ENCODE data around the gene KCNK7. TPM values are rescaled to one million over a fixed set of nuclear protein-coding genes. Genes with fewer than 3 reads are reported as not detected.

The KCNK7 gene
- polyA plus RNA-seq, 3 donors = 4.3 TPM; not detected in 2

- peak overlapping the region in 1 of 2 donors; percentile 52 for H3K4me3 Mint-ChIP-seq
- H3K9ac ChIP-seq (ENCODE audit: insufficient read depth, low read length, poor library complexity, severe bottlenecking) = no peak overlapping the region
These were observed 42.1 kb downstream of the KCNK7 start for GRCh38 chr11:65553301-65554001.

GRCh38 chr11:65552388-65552951 lies 43.1 kb downstream of the KCNK7 start:
- Histone ChIP-seq H3K4me1 (ENCODE audit: control insufficient read depth in 1 of 2, insufficient read depth in 2 of 2, low read length in 2 of 2) (peaks cover 20 to 42% of the 10 kb centered on the region in 2 donors), H3K9me3 (replicated peaks in 1 of 2; ENCODE audit: control insufficient read depth in 1 of 2, insufficient read depth in 1 of 2, low read length in 2 of 2) (no peaks in the 10 kb centered on the region), H3K9ac (ENCODE audit: insufficient read depth, low read length, poor library complexity, severe bottlenecking) (no peak overlapping the region), H4K20me1 (ENCODE audit: insufficient read depth, low read length) (no peaks in the 10 kb centered on the region), H3K79me2 (ENCODE audit: insufficient read depth, low read length) (no peaks in the 10 kb centered on the region), H3K36me3 (replicated peaks in 1 of 2; ENCODE audit: control insufficient read depth in 1 of 2, insufficient read depth in 2 of 2, low read length in 2 of 2) (no peaks in the 10 kb centered on the region), H2AFZ (ENCODE audit: insufficient read depth, low read depth, low read length, poor library complexity, severe bottlenecking) (no peak overlapping the region), H3K4me2 (replicated peaks; ENCODE audit: extremely low read depth, low read length, poor library complexity, severe bottlenecking) (no peak overlapping the region), H3K27ac (ENCODE audit: low read depth in 1 of 2, low read length in 2 of 2) (no peak overlapping the region), H3K4me3 (replicated peaks in 1 of 3; ENCODE audit: low read depth in 2 of 3, low read length in 3 of 3) (no peak overlapping the region), H3K27me3 (ENCODE audit: control insufficient read depth in 2 of 2, insufficient read depth in 2 of 2, low read length in 2 of 2) (peaks cover 0 to 9% of the 10 kb centered on the region in 2 donors)
- Mint-ChIP-seq H3K27me3 (ENCODE audit: low read depth in 3 of 3) (peaks cover 22 to 28% (median 22%) of the 10 kb centered on the region in 3 donors), H3K36me3 (peaks cover 0 to 9% of the 10 kb centered on the region in 2 donors), H3K9me3 (peaks cover 0 to 2% (median 0%) of the 10 kb centered on the region in 7 donors), H3K4me3 (no peak overlapping the region), H3K4me1 (peaks cover 56% of the 10 kb centered on the region), H3K27ac (peak overlapping the region in 2 of 7 donors; percentile 7 to 37)
- no peak for DNase-seq
- WGBS (ENCODE audit: insufficient coverage) = 79% methylated on average over 8 of the region's 9 CpGs
- intact Hi-C loops (cut with micrococcal nuclease) = no loop called here
- TF ChIP-seq CTCF (IDR thresholded peaks at IDR 0.05) = peak; percentile 39

More at GRCh38 chr11:65553301-65554001, 42.1 kb downstream of the KCNK7 start:
- peaks cover 0 to 9% of the 10 kb centered on the region in 2 donors for H3K36me3 Mint-ChIP-seq
- WGBS (ENCODE audit: insufficient coverage) = 55% methylated on average over 31 of the region's 37 CpGs
- H3K4me1 Mint-ChIP-seq = peaks cover 52% of the 10 kb centered on the region
- peak overlapping the region in 1 of 3 experiments; percentile 23 for H3K4me3 ChIP-seq (replicated peaks in 1 of 3; ENCODE audit: low read depth in 2 of 3, low read length in 3 of 3)
- no peak for TF ChIP-seq CTCF (IDR thresholded peaks at IDR 0.05)
- H3K9me3 ChIP-seq (replicated peaks in 1 of 2; ENCODE audit: control insufficient read depth in 1 of 2, insufficient read depth in 1 of 2, low read length in 2 of 2) = no peaks in the 10 kb centered on the region
- peaks cover 0 to 2% (median 0%) of the 10 kb centered on the region in 7 donors for H3K9me3 Mint-ChIP-seq
- H3K4me1 ChIP-seq (ENCODE audit: control insufficient read depth in 1 of 2, insufficient read depth in 2 of 2, low read length in 2 of 2) = peaks cover 20 to 51% of the 10 kb centered on the region in 2 donors
- H3K79me2 ChIP-seq (ENCODE audit: insufficient read depth, low read length) = no peaks in the 10 kb centered on the region
- no peak overlapping the region for H3K27ac ChIP-seq (ENCODE audit: low read depth in 1 of 2, low read length in 2 of 2)
- H3K27me3 ChIP-seq (ENCODE audit: control insufficient read depth in 2 of 2, insufficient read depth in 2 of 2, low read length in 2 of 2) = peaks cover 0 to 10% of the 10 kb centered on the region in 2 donors
- no peak for DNase-seq
- H3K36me3 ChIP-seq (replicated peaks in 1 of 2; ENCODE audit: control insufficient read depth in 1 of 2, insufficient read depth in 2 of 2, low read length in 2 of 2) = no peaks in the 10 kb centered on the region
- H2AFZ ChIP-seq (ENCODE audit: insufficient read depth, low read depth, low read length, poor library complexity, severe bottlenecking) = no peak overlapping the region
- H3K27ac Mint-ChIP-seq = no peak overlapping the region
- no peak overlapping the region for H3K4me2 ChIP-seq (replicated peaks; ENCODE audit: extremely low read depth, low read length, poor library complexity, severe bottlenecking)
- H4K20me1 ChIP-seq (ENCODE audit: insufficient read depth, low read length) = no peaks in the 10 kb centered on the region
- intact Hi-C loops (cut with micrococcal nuclease) = no loop called here
- H3K27me3 Mint-ChIP-seq (ENCODE audit: low read depth in 3 of 3) = peaks cover 22 to 26% (median 24%) of the 10 kb centered on the region in 3 donors
